ENCODE results near the gene LUM. TPM values are rescaled to one million over a fixed set of nuclear protein-coding genes. Genes with fewer than 3 reads are reported as not detected.

The LUM gene
- total and polyA plus RNA-seq, 4 donors, result 3.7 to 22.3 (median 13.8) TPM

DNA sequence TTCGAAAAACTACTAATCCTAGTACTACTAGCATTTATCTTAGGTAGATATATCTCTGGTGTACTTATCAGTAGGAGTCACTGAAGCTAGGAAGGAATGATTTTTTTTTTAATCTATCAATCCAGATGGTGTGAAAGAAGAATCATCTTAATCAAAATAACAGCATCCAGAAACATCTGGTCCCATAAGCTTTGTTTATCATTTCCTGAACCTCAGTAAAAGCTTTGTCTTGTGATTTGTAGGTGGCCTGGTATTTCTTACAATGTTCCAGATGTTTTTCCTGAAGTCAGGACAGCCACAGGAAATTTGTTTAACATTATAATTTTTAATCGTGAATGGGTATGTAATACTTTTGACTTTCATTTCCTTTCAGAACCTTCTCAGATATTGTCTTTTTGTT lies 28.0 kb upstream of the LUM start:
- Histone ChIP-seq H3K9me3 (ENCODE audit: control insufficient read depth in 4 of 4, low read length in 3 of 4) (no peaks in the 10 kb centered on the region), H3K9ac (ENCODE audit: low read depth in 1 of 2, low read length in 2 of 2) (no peak overlapping the region), H3K4me1 (ENCODE audit: control insufficient read depth in 4 of 4, insufficient read depth in 4 of 4, low read length in 3 of 4) (no peaks in the 10 kb centered on the region), H3K36me3 (ENCODE audit: control insufficient read depth in 4 of 4, insufficient read depth in 3 of 4, low read depth in 1 of 4, low read length in 3 of 4) (no peaks in the 10 kb centered on the region), H3K4me3 (ENCODE audit: low read depth in 1 of 3, low read length in 3 of 3) (no peak overlapping the region), H3K27me3 (ENCODE audit: control insufficient read depth in 4 of 4, insufficient read depth in 4 of 4, low read length in 3 of 4) (peaks cover 0 to 2% (median 0%) of the 10 kb centered on the region in 4 donors), H3K27ac (ENCODE audit: low read depth in 1 of 2, low read length in 2 of 2) (no peak overlapping the region)
- no peak for DNase-seq (ENCODE audit: low spot score)
- TF ChIP-seq JUND (IDR thresholded peaks at IDR 0.05), result no peak
- TF ChIP-seq HNF4G (IDR thresholded peaks at IDR 0.05), result no peak
- TF ChIP-seq, protein P1, sequence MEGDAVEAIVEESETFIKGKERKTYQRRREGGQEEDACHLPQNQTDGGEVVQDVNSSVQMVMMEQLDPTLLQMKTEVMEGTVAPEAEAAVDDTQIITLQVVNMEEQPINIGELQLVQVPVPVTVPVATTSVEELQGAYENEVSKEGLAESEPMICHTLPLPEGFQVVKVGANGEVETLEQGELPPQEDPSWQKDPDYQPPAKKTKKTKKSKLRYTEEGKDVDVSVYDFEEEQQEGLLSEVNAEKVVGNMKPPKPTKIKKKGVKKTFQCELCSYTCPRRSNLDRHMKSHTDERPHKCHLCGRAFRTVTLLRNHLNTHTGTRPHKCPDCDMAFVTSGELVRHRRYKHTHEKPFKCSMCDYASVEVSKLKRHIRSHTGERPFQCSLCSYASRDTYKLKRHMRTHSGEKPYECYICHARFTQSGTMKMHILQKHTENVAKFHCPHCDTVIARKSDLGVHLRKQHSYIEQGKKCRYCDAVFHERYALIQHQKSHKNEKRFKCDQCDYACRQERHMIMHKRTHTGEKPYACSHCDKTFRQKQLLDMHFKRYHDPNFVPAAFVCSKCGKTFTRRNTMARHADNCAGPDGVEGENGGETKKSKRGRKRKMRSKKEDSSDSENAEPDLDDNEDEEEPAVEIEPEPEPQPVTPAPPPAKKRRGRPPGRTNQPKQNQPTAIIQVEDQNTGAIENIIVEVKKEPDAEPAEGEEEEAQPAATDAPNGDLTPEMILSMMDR (IDR thresholded peaks at IDR 0.05; ENCODE audit: low read depth, low read length, missing input control), result no peak
- no peak for TF ChIP-seq EGR1 (IDR thresholded peaks at IDR 0.05; ENCODE audit: low read depth in 2 of 2)
- TF ChIP-seq GABPA (IDR thresholded peaks at IDR 0.05 in 1 of 2, conservative IDR thresholded peaks at IDR 0.05 in 1 of 2), result no peak
- no peak for TF ChIP-seq RAD21 (IDR thresholded peaks at IDR 0.05)
- no peak for TF ChIP-seq FOXA2 (IDR thresholded peaks at IDR 0.05)
- no peak for TF ChIP-seq RXRA (IDR thresholded peaks at IDR 0.05)
- no peak for TF ChIP-seq YY1 (IDR thresholded peaks at IDR 0.05)
- TF ChIP-seq, protein P2, sequence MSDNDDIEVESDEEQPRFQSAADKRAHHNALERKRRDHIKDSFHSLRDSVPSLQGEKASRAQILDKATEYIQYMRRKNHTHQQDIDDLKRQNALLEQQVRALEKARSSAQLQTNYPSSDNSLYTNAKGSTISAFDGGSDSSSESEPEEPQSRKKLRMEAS (IDR thresholded peaks at IDR 0.05), result no peak
- TF ChIP-seq HNF4A (conservative IDR thresholded peaks at IDR 0.05), result no peak
- TF ChIP-seq, protein P3, sequence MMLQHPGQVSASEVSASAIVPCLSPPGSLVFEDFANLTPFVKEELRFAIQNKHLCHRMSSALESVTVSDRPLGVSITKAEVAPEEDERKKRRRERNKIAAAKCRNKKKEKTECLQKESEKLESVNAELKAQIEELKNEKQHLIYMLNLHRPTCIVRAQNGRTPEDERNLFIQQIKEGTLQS (IDR thresholded peaks at IDR 0.05), result no peak
- TF ChIP-seq, protein P4, sequence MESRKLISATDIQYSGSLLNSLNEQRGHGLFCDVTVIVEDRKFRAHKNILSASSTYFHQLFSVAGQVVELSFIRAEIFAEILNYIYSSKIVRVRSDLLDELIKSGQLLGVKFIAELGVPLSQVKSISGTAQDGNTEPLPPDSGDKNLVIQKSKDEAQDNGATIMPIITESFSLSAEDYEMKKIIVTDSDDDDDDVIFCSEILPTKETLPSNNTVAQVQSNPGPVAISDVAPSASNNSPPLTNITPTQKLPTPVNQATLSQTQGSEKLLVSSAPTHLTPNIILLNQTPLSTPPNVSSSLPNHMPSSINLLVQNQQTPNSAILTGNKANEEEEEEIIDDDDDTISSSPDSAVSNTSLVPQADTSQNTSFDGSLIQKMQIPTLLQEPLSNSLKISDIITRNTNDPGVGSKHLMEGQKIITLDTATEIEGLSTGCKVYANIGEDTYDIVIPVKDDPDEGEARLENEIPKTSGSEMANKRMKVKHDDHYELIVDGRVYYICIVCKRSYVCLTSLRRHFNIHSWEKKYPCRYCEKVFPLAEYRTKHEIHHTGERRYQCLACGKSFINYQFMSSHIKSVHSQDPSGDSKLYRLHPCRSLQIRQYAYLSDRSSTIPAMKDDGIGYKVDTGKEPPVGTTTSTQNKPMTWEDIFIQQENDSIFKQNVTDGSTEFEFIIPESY (IDR thresholded peaks at IDR 0.05), result no peak
- no peak for TF ChIP-seq NR2F2 (IDR thresholded peaks at IDR 0.05)
- no peak for TF ChIP-seq TAF1 (conservative IDR thresholded peaks at IDR 0.05)
- no peak for TF ChIP-seq FOXA1 (IDR thresholded peaks at IDR 0.05)
- 59% methylated on average over 2 of the region's 2 CpGs for WGBS

DNA sequence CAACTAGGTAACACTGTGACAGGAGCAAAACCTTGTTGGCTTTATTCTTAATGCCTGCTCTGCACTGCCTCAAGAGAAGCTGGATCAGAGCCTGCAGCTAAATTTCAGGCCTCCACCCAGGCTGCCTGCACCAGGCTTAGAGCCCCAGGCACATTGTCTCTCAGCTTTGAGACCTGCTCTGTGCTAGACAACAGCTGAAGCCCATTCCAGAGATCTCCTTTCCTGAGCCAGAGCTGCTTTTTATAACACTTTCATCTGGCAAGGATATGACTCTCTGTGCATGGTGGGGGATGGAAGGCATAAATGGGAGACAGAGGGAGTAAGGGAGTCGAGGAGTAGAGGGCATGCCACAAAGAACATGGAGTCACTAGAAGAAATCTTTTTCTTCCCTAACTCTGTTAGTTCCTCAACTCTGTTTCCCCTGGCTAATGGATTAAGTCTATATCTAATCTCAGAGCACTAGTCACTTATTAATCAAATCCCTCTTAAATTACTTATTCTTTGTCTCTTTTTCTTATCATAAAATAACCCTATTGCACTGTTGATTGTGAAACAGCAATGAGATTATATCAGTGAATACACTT lies 27.1 kb upstream of the LUM start:
- Histone ChIP-seq H3K27ac (ENCODE audit: low read depth in 1 of 2, low read length in 2 of 2) (no peak overlapping the region), H3K9ac (ENCODE audit: low read depth in 1 of 2, low read length in 2 of 2) (no peak overlapping the region), H3K4me1 (ENCODE audit: control insufficient read depth in 4 of 4, insufficient read depth in 4 of 4, low read length in 3 of 4) (no peaks in the 10 kb centered on the region), H3K36me3 (ENCODE audit: control insufficient read depth in 4 of 4, insufficient read depth in 3 of 4, low read depth in 1 of 4, low read length in 3 of 4) (no peaks in the 10 kb centered on the region), H3K4me3 (ENCODE audit: low read depth in 1 of 3, low read length in 3 of 3) (no peak overlapping the region), H3K27me3 (ENCODE audit: control insufficient read depth in 4 of 4, insufficient read depth in 4 of 4, low read length in 3 of 4) (peaks cover 0 to 2% (median 0%) of the 10 kb centered on the region in 4 donors), H3K9me3 (ENCODE audit: control insufficient read depth in 4 of 4, low read length in 3 of 4) (no peaks in the 10 kb centered on the region)
- WGBS, result 15% methylated on average over 1 of the region's 1 CpG
- TF ChIP-seq JUND (IDR thresholded peaks at IDR 0.05), result no peak
- TF ChIP-seq, protein P1 (IDR thresholded peaks at IDR 0.05; ENCODE audit: low read depth, low read length, missing input control), result no peak
- DNase-seq (ENCODE audit: low spot score), result no peak

All from liver (tissue), 9 donors.